Skeletal muscle tissue (tissue), 4 donors: ENCODE measurements around the gene LCT. TPM values are rescaled to one million over a fixed set of nuclear protein-coding genes. Genes with fewer than 3 reads are reported as not detected.
"Not testable (repeated sequence)": the region's sequence is repeated elsewhere in the genome, so short reads cannot be mapped to it uniquely, and the experiment has no call there.

Experiments used
- H3K27ac ChIP-seq: one replicate; pipeline ENCODE4 v1.7.0; 2013; ENCODE audit warnings: mild to moderate bottlenecking, low read depth, low read length, inconsistent platforms
- H3K27me3 ChIP-seq, 3 donors: one replicate each; pipeline ENCODE4 v1.7.0; 2013; ENCODE audit warnings: low read length in 3 of 3; ENCODE audit not compliant: control insufficient read depth in 3 of 3, insufficient read depth in 3 of 3
- H3K36me3 ChIP-seq, 3 donors: one replicate each; pipeline ENCODE4 v1.7.0; 2013; ENCODE audit warnings: low read length in 3 of 3; ENCODE audit not compliant: control insufficient read depth in 3 of 3, insufficient read depth in 3 of 3
- H3K4me1 ChIP-seq, 3 donors: one replicate each; pipeline ENCODE4 v1.7.0; 2013; ENCODE audit warnings: low read length in 3 of 3, mild to moderate bottlenecking in 3 of 3; ENCODE audit not compliant: control insufficient read depth in 3 of 3, insufficient read depth in 3 of 3
- H3K4me3 ChIP-seq, 3 donors: one replicate each; pipeline ENCODE4 v1.7.0; 2013; ENCODE audit warnings: low read length in 3 of 3
- H3K9ac ChIP-seq, 3 donors: one replicate each; pipeline ENCODE4 v1.7.0; 2013; ENCODE audit warnings: low read length in 3 of 3, mild to moderate bottlenecking in 3 of 3, moderate library complexity in 2 of 3, low read depth in 1 of 3
- H3K9me3 ChIP-seq, 3 donors: one replicate each; pipeline ENCODE4 v1.7.0; 2013; ENCODE audit warnings: low read length in 3 of 3; ENCODE audit not compliant: control insufficient read depth in 3 of 3
- total RNA-seq: library from RNA; depleted of rRNA; stranded (reverse); fragments of >200 nt; gene quantifications from one replicate; pipeline ENCODE4 v1.2.3, GENCODE V29; 2014
- donor health status: Osteomylitis.

Gene LCT
- total RNA-seq, 1 donor from 2014 or later = not detected

- Histone ChIP-seq H3K9ac (no peak overlapping the region), H3K4me3 (no peak overlapping the region), H3K36me3 (no peaks in the 10 kb centered on the region), H3K27ac (no peak overlapping the region), H3K27me3 (no peaks in the 10 kb centered on the region), H3K4me1 (no peaks in the 10 kb centered on the region), H3K9me3 (peaks cover 0 to 4% (median 3%) of the 10 kb centered on the region in 3 donors)
These were observed 16.9 kb downstream of the LCT start for GRCh38 chr2:135820003-135820618.

- H3K9me3 ChIP-seq = peaks cover 0 to 4% (median 3%) of the 10 kb centered on the region in 3 donors
- H3K27me3 ChIP-seq = no peaks in the 10 kb centered on the region
- H3K4me3 ChIP-seq = no peak overlapping the region
- no peak overlapping the region for H3K9ac ChIP-seq
- no peaks in the 10 kb centered on the region for H3K36me3 ChIP-seq
- no peak overlapping the region for H3K27ac ChIP-seq
- H3K4me1 ChIP-seq = no peaks in the 10 kb centered on the region
These were observed 17.9 kb downstream of the LCT start for GRCh38 chr2:135818937-135819610.

- H3K9me3 ChIP-seq = peaks cover 0 to 3% (median 1%) of the 10 kb centered on the region in 3 donors
- no peak overlapping the region for H3K9ac ChIP-seq
- H3K4me1 ChIP-seq = no peaks in the 10 kb centered on the region
- H3K4me3 ChIP-seq = no peak overlapping the region
- H3K27ac ChIP-seq = no peak overlapping the region
- no peaks in the 10 kb centered on the region for H3K36me3 ChIP-seq
- H3K27me3 ChIP-seq = no peaks in the 10 kb centered on the region
These were observed 19.0 kb downstream of the LCT start for GRCh38 chr2:135817951-135818350.

GRCh38 chr2:135817466-135817865, 19.5 kb downstream of the LCT start:
- Histone ChIP-seq H3K27me3 (no peaks in the 10 kb centered on the region), H3K27ac (no peak overlapping the region), H3K9me3 (no peaks in the 10 kb centered on the region), H3K4me3 (no peak overlapping the region), H3K9ac (no peak overlapping the region), H3K36me3 (no peaks in the 10 kb centered on the region), H3K4me1 (no peaks in the 10 kb centered on the region)

GRCh38 chr2:135815269-135815668, 21.7 kb downstream of the LCT start:
- Histone ChIP-seq H3K4me3 (no peak overlapping the region), H3K27ac (no peak overlapping the region), H3K4me1 (no peaks in the 10 kb centered on the region), H3K9me3 (no peaks in the 10 kb centered on the region), H3K36me3 (no peaks in the 10 kb centered on the region), H3K9ac (no peak overlapping the region), H3K27me3 (no peaks in the 10 kb centered on the region)

GRCh38 chr2:135812907-135813511, 24.0 kb downstream of the LCT start:
- H3K27me3 ChIP-seq = no peaks in the 10 kb centered on the region
- H3K9ac ChIP-seq = no peak overlapping the region
- H3K36me3 ChIP-seq = no peaks in the 10 kb centered on the region
- no peaks in the 10 kb centered on the region for H3K4me1 ChIP-seq
- H3K4me3 ChIP-seq = no peak overlapping the region
- no peak overlapping the region for H3K27ac ChIP-seq
- no peaks in the 10 kb centered on the region for H3K9me3 ChIP-seq

GRCh38 chr2:135807874-135808273, 29.1 kb downstream of the LCT start:
- H3K4me1 ChIP-seq, H3K9ac ChIP-seq: not testable (repeated sequence)

GRCh38 chr2:135803278-135803677, 33.7 kb downstream of the LCT start:
- H3K9ac ChIP-seq = no peak overlapping the region
- H3K27me3 ChIP-seq = no peaks in the 10 kb centered on the region
- no peaks in the 10 kb centered on the region for H3K36me3 ChIP-seq
- no peak overlapping the region for H3K4me3 ChIP-seq
- H3K9me3 ChIP-seq = no peaks in the 10 kb centered on the region
- no peak overlapping the region for H3K27ac ChIP-seq
- H3K4me1 ChIP-seq = no peaks in the 10 kb centered on the region

More at GRCh38 chr2:135807874-135808273, 29.1 kb downstream of the LCT start:
- not testable (repeated sequence) for H3K4me3 ChIP-seq, H3K36me3 ChIP-seq, H3K27ac ChIP-seq, H3K9me3 ChIP-seq, H3K27me3 ChIP-seq

GRCh38 chr2:135802350-135802749, 34.6 kb downstream of the LCT start:
- Histone ChIP-seq H3K36me3 (no peaks in the 10 kb centered on the region), H3K4me1 (no peaks in the 10 kb centered on the region), H3K27me3 (no peaks in the 10 kb centered on the region), H3K9ac (no peak overlapping the region), H3K9me3 (no peaks in the 10 kb centered on the region), H3K27ac (no peak overlapping the region), H3K4me3 (no peak overlapping the region)
